ENCODE results near the gene CLDN11.

Gene CLDN11

DNA sequence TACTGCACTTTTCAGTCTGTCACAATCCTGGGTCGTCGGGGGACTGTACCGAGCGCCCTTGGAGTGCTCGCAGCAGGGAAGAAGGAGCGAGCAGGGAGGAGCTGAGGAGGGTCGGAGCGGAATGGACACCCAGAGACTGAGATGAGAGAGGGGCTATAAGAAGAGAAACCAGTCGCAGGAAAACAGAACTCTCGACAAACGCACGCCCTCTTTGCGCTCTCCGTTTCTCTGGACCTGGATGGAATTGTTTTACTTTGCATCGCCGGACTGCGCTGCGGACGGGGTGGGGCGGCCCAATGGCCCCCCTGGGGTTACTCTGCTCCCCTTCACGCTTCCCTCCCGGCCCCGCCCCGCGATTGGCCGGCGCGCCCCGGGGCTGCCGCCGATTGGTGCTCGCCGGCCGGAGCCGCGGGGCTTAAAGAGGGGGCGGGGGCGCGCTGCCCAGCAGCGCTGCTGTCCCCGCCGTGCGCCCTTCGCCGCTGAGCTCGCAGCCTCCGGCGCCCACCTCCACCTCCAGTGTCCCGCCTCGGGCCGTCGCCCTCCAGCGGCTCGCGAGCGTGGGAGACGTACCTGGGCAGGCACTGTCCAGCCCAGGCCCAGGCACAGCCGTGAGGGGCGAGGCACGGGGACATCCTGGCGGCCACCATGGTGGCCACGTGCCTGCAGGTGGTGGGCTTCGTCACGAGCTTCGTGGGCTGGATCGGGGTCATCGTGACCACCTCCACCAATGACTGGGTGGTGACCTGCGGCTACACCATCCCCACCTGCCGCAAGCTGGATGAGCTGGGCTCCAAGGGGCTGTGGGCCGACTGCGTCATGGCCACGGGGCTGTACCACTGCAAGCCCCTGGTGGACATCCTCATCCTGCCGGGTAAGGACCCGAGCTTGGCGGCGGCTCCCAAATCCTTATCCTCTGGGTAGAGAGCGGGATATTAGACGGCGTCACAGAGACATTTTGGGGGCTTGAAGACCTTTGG, at the start of gene CLDN11:
TSS of gene CLDN11 (plus strand) at position 447 of the 977 bp plus-strand sequence. CDS start at position 646, 199 bp downstream.
- Mint-ChIP-seq H3K9me3 (no peaks in the 10 kb centered on the region), H3K36me3 (no peaks in the 10 kb centered on the region), H3K4me1 (peaks cover 11% of the 10 kb centered on the region), H3K4me3 (peak within 1 kb of the TSS; percentile 79), H3K27me3 (peaks cover 19% of the 10 kb centered on the region), H3K27ac (no peak within 1 kb of the TSS)

DNA sequence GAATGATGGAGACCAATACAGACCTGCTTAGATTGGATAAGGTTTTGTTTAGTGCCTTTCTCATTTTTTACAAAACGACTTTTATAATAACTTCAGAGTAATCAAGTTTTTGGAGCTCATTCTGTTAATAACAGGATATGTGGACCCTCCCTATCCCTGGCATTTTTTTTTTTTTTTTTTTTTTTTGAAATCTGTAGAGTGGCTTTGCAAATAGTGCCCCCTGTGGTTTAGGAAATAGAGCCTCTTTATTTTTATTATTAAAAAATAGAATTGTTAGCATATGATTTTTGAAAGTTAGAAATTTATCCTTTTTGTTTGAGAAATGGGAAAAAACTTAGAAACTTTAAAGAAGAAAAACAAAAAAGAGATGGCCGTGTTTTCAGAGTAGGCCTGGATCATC, 49.7 kb upstream of the CLDN11 start:
- Mint-ChIP-seq H3K9me3 (no peaks in the 10 kb centered on the region), H3K27me3 (no peaks in the 10 kb centered on the region), H3K27ac (no peak overlapping the region), H3K36me3 (peaks cover 13% of the 10 kb centered on the region), H3K4me3 (no peak overlapping the region), H3K4me1 (peaks cover 43% of the 10 kb centered on the region)

DNA sequence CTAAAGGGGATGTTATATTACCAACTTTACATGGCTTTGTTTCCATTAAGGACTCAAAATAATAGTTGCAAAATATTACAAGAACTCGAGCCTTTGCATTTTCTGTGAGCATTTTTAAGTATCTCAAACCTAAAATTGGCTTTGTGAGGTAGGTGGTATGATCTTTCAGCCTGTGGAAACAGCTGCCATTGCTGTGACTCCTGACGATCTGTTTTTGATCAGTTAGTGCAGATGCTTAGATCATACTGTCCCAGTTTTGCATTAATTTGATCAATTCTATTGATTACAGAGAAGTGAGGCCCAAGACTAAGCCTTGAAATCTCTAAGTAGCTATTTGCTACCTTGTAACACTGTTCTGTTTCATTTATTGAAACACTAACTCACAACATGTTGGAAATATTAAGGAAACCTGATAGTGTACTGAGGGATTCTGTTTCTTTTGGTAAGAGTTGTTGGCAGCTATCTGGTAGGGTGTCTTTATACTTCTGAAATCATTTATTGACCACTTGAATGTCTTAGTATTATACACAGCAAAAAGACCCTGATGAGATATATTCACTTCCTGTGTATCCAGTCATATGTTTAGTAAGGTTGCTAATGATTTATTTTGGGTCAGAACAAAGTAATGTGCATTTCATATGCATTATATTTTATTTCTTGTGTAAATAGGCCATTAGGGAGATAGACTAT, 46.3 kb upstream of the CLDN11 start:
- Mint-ChIP-seq H3K36me3 (peaks cover 6% of the 10 kb centered on the region), H3K4me1 (peaks cover 52% of the 10 kb centered on the region), H3K27me3 (no peaks in the 10 kb centered on the region), H3K27ac (no peak overlapping the region), H3K9me3 (no peaks in the 10 kb centered on the region), H3K4me3 (no peak overlapping the region)

DNA sequence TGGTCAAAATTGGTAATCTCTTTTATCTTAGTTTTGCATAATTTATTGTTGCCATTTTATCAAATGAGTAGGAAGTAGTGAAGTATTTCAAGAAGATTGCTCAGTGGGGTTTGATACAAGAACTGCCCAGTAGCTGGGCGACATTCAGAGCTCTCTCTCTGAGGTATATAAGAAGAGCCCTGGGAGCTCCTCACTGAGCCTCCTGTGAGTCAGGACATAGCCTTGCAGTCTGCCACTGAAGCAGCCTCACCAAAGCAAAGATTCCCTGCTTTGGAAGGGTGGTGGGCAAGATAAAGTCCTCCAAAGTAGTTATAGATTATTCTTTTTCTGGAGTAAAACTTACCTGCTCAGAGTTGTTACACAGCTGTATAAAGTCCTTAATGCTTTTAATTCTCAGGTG, 35.1 kb upstream of the CLDN11 start:
- no peaks in the 10 kb centered on the region for H3K27me3 Mint-ChIP-seq
- no peaks in the 10 kb centered on the region for H3K9me3 Mint-ChIP-seq
- peaks cover 19% of the 10 kb centered on the region for H3K4me1 Mint-ChIP-seq
- H3K4me3 Mint-ChIP-seq, result no peak overlapping the region
- H3K36me3 Mint-ChIP-seq, result peaks cover 32% of the 10 kb centered on the region
- H3K27ac Mint-ChIP-seq, result peak overlapping the region; percentile 68

DNA sequence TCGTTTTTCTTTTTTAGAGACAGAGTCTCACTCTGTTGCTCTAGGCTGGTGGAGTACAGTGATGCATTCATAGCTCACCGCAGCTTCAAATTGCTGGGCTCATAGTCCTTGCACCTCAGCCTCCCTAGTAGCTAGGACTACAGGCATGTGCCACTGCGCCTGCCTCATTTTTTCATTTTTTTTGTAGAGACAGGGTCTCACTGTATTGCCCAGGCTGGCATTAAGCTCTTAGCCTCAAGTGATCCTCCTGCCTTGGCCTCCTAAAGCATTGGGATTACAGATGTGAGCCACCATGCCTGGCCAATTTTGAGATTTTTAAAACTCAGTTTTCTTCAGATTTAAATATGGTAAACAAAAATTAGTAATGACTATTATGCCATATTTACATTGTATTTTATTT, 32.2 kb upstream of the CLDN11 start:
- H3K27ac Mint-ChIP-seq, result no peak overlapping the region

DNA sequence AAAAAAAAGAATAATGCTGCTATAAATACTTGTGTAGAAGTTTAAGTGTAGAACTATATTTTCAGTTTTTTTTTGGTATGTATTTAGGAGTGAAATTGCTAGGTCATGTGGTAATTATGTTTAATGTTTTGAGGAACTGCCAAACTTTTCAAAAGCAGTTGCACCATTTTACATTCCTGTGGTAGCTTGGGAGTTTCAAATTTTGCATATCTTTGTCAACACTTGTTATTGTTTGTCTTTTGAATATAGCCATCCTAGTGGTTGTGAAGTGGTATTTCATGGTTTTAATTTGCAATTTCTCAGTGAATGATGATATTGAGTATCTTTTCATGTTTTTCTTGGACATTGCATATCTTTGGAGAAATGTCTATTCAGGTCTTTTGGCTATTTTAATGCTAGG, 30.7 kb upstream of the CLDN11 start:
- peaks cover 19% of the 10 kb centered on the region for H3K4me1 Mint-ChIP-seq
- H3K4me3 Mint-ChIP-seq, result no peak overlapping the region
- H3K27ac Mint-ChIP-seq, result no peak overlapping the region
- H3K36me3 Mint-ChIP-seq, result peaks cover 43% of the 10 kb centered on the region
- no peaks in the 10 kb centered on the region for H3K9me3 Mint-ChIP-seq
- no peaks in the 10 kb centered on the region for H3K27me3 Mint-ChIP-seq

More for the DNA sequence above, 32.2 kb upstream of the CLDN11 start:
- Mint-ChIP-seq H3K4me1 (peaks cover 10% of the 10 kb centered on the region), H3K4me3 (no peak overlapping the region), H3K27me3 (no peaks in the 10 kb centered on the region), H3K36me3 (peaks cover 36% of the 10 kb centered on the region), H3K9me3 (no peaks in the 10 kb centered on the region)

DNA sequence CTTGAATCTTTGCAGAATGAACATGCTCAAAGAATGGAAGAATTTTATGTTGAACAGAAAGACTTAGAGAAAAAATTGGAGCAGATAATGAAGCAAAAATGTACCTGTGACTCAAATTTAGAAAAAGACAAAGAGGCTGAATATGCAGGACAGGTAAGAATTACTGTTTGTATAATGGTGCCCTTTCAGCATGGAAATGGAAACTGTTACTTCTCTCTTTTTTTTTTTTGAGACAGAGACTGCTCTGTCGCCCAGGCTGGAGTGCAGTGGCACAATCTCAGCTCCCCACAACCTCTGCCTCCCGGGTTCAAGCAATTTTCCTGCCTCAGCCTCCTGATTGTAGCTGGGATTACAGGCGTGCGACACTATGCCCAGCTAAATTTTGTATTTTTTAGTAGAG, 27.6 kb upstream of the CLDN11 start:
- Mint-ChIP-seq H3K27ac (peak overlapping the region; percentile 80), H3K9me3 (no peaks in the 10 kb centered on the region), H3K36me3 (peaks cover 27% of the 10 kb centered on the region), H3K4me1 (peaks cover 9% of the 10 kb centered on the region), H3K27me3 (no peaks in the 10 kb centered on the region), H3K4me3 (no peak overlapping the region)

DNA sequence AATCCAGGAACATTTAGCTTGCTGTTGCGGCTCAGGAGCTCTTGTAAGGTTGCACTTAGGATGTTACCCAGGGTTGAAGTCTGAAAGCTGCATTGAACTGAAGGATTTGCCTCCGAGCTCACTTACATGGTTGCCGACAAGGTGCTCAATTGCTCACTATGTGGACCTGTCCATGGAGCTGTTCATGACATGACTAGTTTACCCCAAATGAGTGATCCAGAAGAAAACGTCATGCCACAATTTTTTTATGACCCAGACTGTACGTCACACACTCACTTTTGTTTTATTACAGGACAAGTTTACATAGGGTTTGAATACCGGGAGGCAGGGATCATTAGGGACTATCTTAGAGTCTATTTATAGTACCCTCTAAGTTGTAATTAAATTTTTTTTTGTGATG, 21.0 kb upstream of the CLDN11 start:
- peaks cover 1% of the 10 kb centered on the region for H3K36me3 Mint-ChIP-seq
- H3K4me1 Mint-ChIP-seq, result no peaks in the 10 kb centered on the region
- H3K4me3 Mint-ChIP-seq, result no peak overlapping the region
- H3K9me3 Mint-ChIP-seq, result no peaks in the 10 kb centered on the region
- H3K27me3 Mint-ChIP-seq, result no peaks in the 10 kb centered on the region
- H3K27ac Mint-ChIP-seq, result no peak overlapping the region

DNA sequence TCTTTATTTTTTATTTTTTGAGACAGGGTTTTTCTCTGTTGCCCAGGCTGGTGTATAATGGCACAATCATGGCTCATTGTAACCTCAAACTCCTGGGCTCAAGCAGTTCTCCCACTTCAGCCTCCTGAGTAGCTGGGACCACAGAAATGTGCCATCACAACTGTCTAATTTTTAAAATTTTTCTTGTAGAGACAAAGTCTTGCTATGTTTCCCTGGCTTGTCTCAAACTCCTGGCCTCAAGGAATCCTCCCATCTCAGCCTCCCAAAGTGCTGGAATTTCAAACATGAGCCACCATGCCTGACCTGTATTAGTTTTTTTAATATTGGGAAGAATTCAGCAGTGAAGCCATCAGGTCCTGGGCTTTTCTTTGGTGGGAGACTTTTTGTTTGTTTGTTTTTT, 13.6 kb upstream of the CLDN11 start:
- H3K27ac Mint-ChIP-seq, result no peak overlapping the region
- no peaks in the 10 kb centered on the region for H3K36me3 Mint-ChIP-seq
- no peaks in the 10 kb centered on the region for H3K9me3 Mint-ChIP-seq
- H3K27me3 Mint-ChIP-seq, result no peaks in the 10 kb centered on the region
- H3K4me3 Mint-ChIP-seq, result no peak overlapping the region
- H3K4me1 Mint-ChIP-seq, result no peaks in the 10 kb centered on the region

DNA sequence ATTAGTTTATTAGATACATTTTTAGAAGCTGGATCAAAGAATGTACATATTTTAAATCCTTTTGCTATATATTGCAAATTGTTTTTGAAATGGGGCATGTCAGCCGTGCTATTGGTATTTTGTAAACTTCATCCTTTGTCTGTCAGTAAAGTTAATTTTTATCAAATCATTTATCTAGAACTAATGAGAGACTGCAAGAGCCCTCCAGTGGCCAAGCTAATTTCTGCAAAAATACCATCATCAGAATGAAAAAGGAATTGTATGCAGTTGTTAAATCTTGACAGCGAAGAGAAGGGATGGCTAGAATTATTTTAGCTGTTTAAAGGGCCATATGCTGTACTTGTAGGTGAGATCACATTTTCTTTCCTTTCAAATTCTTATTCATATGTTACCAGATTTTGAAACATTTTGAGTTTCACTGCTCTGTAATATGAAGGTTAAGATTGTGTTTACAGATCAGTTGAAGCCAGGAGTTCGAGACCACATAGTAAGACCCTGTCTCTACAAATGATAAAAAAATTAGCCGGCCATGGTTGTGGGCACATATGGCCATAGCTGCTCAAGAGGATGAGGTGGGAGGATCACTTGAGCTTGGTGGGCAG, 8.1 kb upstream of the CLDN11 start:
- H3K27me3 Mint-ChIP-seq, result peaks cover 2% of the 10 kb centered on the region
- no peaks in the 10 kb centered on the region for H3K9me3 Mint-ChIP-seq
- no peaks in the 10 kb centered on the region for H3K4me1 Mint-ChIP-seq
- no peak overlapping the region for H3K27ac Mint-ChIP-seq
- H3K4me3 Mint-ChIP-seq, result no peak overlapping the region
- no peaks in the 10 kb centered on the region for H3K36me3 Mint-ChIP-seq

DNA sequence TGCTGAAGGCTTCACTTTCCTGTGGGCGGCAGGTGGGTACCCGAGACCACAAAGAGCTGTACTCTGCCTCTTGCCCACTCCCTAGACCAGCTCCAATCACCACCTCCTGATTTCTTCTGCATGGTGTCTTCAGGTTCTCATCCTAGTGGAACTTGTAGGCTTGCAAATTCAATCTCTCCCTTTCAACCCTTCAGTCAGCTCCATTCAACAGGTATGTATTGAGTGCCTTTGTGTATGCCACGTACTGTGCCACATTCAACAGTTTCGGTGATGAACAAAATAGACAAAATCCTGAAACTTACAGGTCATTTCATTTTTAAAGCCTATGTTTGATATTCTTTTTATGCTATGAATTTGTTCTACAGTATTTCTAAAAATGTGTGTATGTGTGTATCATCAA, 5.4 kb upstream of the CLDN11 start:
- Mint-ChIP-seq H3K27me3 (peaks cover 6% of the 10 kb centered on the region), H3K36me3 (no peaks in the 10 kb centered on the region), H3K4me3 (no peak overlapping the region), H3K27ac (no peak overlapping the region), H3K4me1 (peaks cover 3% of the 10 kb centered on the region), H3K9me3 (no peaks in the 10 kb centered on the region)

DNA sequence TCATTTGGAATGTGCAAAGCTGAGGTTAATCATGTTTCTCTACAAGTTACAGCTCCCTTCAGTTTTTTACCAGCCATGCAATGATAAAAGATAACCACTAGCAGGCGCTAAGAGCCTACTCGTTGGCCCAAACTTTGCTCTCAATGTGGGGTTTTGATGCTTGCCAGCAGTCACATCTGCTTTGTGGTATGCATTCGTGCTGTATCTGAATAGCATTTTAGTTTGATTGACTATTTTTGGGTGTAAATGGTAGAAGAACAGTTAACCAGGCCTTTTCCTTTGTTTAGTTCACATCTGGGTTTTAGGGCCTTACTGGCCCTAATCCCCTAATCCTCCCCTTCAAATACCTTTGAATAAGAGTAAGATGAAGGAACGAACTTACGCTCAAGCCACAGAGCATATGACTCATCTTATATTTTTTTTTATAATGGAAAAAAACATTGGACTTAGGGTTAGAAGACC, 4.4 kb upstream of the CLDN11 start:
- no peak overlapping the region for H3K4me3 Mint-ChIP-seq
- H3K4me1 Mint-ChIP-seq, result peaks cover 5% of the 10 kb centered on the region
- no peak overlapping the region for H3K27ac Mint-ChIP-seq
- H3K9me3 Mint-ChIP-seq, result no peaks in the 10 kb centered on the region
- H3K27me3 Mint-ChIP-seq, result peaks cover 7% of the 10 kb centered on the region
- no peaks in the 10 kb centered on the region for H3K36me3 Mint-ChIP-seq

DNA sequence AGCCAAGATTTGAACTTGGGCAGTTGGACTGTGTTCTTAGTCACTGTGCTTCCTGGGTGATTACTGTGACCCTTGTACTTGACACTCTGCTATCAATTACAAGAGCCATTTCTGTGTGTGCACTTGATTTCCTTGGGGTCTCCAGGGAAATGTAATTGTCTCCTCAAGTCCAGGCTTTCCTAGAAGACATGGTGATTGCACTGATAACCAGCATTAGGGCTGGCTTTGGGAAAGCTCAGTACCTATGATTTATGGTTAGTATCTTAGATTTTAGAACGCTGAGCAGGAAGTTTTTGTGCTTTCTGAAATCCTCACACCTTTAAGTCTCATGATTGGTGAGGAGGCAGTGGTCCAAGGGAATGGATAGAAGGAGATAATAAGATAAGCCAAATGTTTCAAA, 1.6 kb upstream of the CLDN11 start:
- Mint-ChIP-seq H3K4me1 (peaks cover 11% of the 10 kb centered on the region), H3K36me3 (no peaks in the 10 kb centered on the region), H3K4me3 (no peak overlapping the region), H3K27ac (no peak overlapping the region), H3K27me3 (peaks cover 20% of the 10 kb centered on the region), H3K9me3 (no peaks in the 10 kb centered on the region)

DNA sequence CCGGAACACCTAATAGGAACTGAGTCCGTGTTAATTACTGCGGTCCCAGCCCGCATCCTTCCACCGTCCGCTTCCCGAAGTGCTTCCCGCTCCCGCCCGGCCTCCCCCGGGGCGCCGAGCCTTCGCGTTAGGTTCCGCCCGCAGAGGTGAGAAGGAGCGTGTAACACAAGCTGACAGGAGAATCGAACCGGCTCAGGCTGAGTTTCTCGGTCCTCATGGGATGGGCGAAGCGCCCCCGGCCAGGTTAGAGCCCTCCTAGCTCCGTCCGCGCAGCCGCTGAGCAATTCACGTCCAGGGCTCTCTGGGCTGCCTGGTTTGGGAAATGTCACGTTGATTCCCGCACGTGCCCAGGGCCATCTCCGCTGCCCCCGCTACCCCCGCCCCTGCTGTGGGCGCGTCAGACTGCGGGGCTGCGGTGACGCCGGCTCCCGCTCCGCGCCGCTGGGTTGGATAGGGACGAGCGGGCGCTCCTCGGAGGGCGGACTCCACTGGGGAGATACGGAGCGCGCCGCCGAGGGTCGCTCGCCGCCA, 954 bp downstream of the CLDN11 start:
- peaks cover 11% of the 10 kb centered on the region for H3K4me1 Mint-ChIP-seq
- no peak overlapping the region for H3K4me3 Mint-ChIP-seq
- no peaks in the 10 kb centered on the region for H3K9me3 Mint-ChIP-seq
- H3K36me3 Mint-ChIP-seq, result no peaks in the 10 kb centered on the region
- H3K27ac Mint-ChIP-seq, result no peak overlapping the region
- peaks cover 19% of the 10 kb centered on the region for H3K27me3 Mint-ChIP-seq

DNA sequence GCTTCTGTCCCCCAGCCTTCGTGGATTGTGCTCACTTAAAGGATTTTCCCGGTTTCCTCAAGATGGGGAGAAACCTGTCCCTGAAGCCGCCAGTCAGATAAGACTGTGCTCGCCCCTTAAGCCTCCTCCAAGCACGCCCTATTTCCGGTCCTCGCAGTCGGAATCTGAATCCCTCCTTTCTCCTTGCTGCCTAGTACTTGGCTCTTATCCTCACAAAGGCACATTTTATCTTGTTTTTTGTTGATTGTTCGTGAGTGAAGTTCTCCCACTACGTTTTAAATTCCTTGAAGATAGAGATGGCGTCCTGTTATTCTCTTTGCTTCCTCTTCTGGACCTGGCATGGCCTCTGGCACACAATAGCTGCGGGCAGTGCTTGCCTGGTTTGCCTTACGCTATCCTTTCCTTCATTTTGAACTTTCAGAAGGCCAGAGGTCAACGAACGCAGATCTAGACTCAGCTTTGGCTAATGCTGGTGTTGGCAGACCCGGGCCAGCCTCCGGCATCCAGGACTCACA, 1.7 kb downstream of the CLDN11 start:
- H3K27me3 Mint-ChIP-seq, result peaks cover 19% of the 10 kb centered on the region
- peaks cover 11% of the 10 kb centered on the region for H3K4me1 Mint-ChIP-seq
- no peak overlapping the region for H3K27ac Mint-ChIP-seq
- H3K9me3 Mint-ChIP-seq, result no peaks in the 10 kb centered on the region
- no peaks in the 10 kb centered on the region for H3K36me3 Mint-ChIP-seq
- peak overlapping the region; percentile 67 for H3K4me3 Mint-ChIP-seq

Measured in activated naive CD4-positive, alpha-beta T cell treated with anti-CD3 and anti-CD28 coated beads, Interleukin-2, amount 50 U/mL, for 24 hours (primary cell).